Measurements from ENCODE around the gene TRAF3IP3.

DNA sequence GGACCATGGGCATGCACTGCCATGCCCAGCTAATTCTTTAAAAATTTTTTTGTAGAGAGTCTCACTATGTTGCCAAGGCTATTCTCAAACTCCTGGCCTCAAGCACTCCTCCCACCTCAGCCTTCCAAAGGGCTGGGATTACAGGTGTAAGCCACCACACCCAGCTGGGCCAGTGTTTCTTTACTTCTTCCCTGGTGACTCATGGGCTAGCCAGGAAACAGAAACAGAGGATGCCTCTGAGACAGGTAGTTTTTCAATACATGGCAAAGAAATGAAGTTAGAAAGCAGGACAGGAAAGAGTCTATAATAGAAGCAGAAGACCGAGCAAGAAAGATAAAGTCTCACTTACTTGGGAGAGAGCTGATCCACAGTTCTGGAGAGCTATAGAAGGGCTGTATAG, 36.1 kb downstream of the TRAF3IP3 start:
- TF ChIP-seq CTCF (conservative IDR thresholded peaks at IDR 0.05 in 1 of 2, IDR thresholded peaks at IDR 0.05 in 1 of 2; ENCODE audit: low read depth in 1 of 2, low read length in 2 of 2) = no peak
- TF ChIP-seq EZH2 (IDR thresholded peaks at IDR 0.05; ENCODE audit: low read length, missing control alignments) = no peak

All from fibroblast of lung (primary cell).